NOMO-1 treated with DMSO at 0.1 percent for 48 hours (cell line): ENCODE measurements around the gene C15orf61.

Source experiments
- DNase-seq: peaks from one replicate; lab custom pipeline; 2025; ENCODE audit not compliant: unreplicated experiment; lab: John Stamatoyannopoulos, UW

The C15orf61 gene

GRCh38 chr15:67512933-67513714, 7.8 kb upstream of the C15orf61 start:
- DNase-seq, result no peak

GRCh38 chr15:67515090-67515489, 5.8 kb upstream of the C15orf61 start:
- DNase-seq, result no peak

DNA sequence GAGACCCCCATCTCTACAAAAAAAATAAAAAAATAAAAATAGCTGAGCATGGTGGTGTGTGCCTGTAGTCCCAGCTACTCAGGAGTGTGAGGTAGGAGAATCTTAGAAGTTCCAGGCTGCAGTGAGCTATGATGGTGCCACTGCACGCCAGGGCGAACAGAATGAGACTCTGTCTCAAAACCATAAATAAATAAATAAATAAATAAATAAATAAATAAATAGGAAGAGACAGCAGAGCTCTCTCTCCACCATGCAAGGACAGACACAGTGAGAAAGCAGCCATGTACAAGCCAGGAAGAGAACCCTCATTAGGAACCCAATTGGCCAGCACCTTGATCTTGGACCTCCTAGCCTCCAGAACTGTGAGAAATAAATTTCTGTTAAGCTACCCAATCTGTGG, 5.4 kb upstream of the C15orf61 start:
- no peak for DNase-seq

- peak; percentile 68 for DNase-seq
These were observed 456 bp upstream of the C15orf61 start for GRCh38 chr15:67520321-67521028.

- DNase-seq, result peak; percentile 29
These were observed 1.0 kb downstream of the C15orf61 start for GRCh38 chr15:67521783-67522568.

DNA sequence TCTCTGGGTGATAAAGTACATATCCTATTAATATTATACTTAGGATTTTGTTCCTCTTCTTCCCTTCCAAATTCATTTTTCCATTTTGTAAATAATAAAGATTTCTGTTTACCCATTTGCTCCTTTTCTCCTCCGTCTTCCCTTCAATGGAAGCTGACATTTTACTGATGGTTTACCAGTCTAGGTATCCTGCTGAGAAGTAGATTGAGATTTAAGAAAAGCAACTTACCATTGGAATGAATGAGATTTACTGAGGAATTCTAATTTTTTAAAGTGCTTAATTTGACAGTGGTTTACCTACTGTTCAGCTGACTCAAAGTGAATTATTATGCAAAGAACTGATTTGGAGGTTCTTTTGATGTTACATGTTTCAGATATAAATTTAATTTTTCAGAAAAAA, 2.4 kb downstream of the C15orf61 start:
- DNase-seq, result no peak

DNA sequence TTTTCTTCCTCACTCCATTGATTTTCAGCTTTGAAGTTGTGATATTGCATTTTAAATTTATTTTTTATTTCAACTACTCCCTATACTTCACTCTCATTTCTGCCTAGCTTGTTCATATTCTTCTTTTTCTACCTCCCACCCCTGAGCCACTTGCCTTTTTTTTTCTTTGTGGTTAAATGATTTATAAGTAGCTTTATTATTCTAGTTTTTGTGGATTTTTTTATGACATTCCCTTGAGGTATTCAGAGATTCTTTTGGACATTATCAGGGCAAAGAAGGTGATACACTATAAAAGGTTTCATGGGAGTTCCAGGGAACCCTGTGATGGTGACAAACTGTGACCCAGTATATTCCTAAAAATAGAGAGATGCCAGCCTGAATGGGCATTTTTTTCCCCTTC, 3.3 kb downstream of the C15orf61 start:
- no peak for DNase-seq

- DNase-seq, result no peak
These were observed 7.6 kb downstream of the C15orf61 start for GRCh38 chr15:67528513-67528912.

- no peak for DNase-seq
These were observed 10.5 kb downstream of the C15orf61 start for GRCh38 chr15:67531379-67531914.

DNA sequence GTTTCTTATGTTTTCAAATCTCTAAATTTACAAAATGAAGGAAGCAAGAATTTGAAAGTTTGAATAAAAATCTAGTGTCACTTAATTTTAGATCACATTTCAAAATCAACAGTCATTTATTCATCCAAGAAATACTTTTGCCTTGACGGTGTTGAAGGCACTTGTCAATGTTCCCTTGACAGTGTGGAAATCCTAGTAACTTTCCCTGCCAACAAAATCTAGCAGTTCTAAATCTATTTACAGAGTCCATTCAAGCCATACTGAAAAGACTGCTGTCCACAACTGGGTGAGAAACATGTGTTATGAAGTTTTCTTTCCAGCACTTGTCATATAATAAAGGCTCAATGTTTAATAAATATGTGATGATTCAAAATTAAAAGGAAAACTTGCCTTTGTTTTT, 12.9 kb downstream of the C15orf61 start:
- no peak for DNase-seq

DNA sequence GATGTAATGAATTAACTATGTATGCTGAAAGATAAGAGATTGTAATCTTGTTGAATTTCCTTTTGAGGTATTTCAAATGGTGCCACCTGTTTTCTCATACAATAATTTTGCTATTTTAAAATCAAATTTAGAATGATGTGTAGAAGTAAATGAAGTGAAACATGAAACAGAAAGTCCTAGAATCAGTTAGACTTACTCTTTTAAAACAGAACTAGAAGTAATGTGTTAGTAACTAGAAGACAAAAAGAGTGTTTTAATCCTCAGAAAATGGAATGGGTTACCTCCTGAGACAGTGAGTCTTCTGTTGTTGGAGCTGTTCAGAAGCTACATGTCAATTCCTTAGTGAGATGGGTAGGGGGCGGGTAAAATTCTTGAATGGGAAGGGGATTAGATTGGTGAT, 13.4 kb downstream of the C15orf61 start:
- DNase-seq, result no peak

GRCh38 chr15:67537771-67538170, 16.8 kb downstream of the C15orf61 start:
- DNase-seq, result no peak

- peak; percentile 72 for DNase-seq
These were observed 21.8 kb downstream of the C15orf61 start, which contains the start of gene MAP2K5 for GRCh38 chr15:67542420-67543347. Gene MAP2K5 (plus strand): TSS chr15:67542703. CDS start chr15:67543336, 633 bp downstream.

DNA sequence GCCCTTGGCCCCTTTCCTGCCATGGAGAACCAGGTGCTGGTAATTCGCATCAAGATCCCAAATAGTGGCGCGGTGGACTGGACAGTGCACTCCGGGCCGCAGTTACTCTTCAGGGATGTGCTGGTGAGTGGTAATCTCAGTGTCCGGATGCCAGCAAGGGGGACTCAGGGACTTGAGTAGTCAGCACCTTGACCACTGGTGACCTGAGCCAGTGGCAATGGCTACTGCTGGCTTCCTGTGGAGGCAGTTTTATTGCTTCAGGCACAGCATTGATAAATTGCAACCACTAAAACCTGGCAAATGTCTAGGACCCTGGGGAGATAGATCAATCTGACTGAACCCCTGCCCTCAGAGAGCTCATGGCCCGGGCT, 22.4 kb downstream of the C15orf61 start:
- peak; percentile 11 for DNase-seq

- no peak for DNase-seq
These were observed 23.5 kb downstream of the C15orf61 start for GRCh38 chr15:67544475-67544874.

DNA sequence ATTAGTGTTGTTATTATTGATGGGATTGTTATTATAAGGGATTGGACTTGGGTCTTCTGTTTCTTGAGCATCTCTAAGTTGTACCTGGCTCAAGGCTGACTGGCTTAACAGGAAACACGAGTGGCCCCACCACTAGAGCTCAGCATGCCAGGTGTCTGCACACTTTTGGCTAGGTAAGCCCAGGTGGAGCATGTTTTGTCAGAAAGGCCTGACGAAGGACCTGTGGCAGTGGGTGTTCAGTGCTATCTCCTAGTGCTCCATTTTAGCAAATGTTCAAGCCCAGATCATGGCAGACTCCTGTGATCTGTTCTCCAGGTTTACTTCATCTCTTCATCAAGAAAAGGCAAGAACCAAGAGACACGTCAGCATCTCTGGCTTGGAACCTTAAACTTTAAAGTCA, 24.9 kb downstream of the C15orf61 start:
- no peak for DNase-seq

DNA sequence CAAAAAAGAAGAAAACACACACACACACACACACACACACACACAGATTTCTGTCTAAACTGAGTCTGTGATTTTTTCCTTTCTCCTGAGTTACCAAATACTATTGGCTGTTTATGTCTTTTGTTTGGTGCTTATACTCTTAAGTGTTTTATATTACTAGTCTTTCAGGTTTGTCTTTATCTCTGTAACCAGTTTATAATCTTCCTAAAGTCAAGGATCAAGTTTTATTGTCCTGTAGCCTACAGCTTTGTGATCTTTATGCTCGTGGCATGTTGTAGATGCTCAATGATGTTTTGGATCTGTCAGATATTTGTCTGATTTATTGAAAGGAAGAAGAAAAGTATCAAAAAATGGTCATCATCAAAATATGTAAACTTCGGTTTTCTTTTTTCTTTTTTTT, 26.1 kb downstream of the C15orf61 start:
- DNase-seq, result no peak

- no peak for DNase-seq
These were observed 26.9 kb downstream of the C15orf61 start for GRCh38 chr15:67547836-67548235.

DNA sequence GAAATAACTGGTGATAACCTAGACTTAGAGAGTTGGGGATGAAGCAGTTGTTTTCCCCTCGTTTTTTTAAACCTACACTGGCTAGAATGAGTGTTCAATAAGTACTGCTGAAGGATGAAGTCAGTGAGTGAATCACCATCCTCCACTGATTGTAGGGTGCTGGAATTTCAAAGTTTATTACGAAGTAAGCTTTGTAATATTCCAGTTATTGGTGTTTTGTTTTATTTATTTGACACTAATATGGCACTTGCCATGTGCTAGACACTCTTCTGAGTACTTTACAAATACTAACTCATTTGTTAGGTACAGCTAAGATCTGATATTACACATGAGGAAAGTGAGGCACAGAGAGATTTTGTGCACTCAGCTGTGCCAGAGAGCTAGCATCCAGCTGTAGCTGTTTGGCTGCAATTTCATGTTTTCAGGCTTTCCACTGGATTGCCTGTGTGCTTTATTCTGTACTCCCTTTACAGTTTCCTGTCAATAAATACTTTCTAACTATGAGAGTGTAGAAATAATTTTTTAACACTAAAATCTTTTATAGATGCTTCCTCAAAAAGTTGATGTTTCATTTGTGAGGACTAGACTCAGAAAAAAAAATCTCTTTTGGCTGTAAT, 27.4 kb downstream of the C15orf61 start:
- peak; percentile 36 for DNase-seq
